ENCODE measurements around the gene COL7A1. TPM values are rescaled to one million over a fixed set of nuclear protein-coding genes. Genes with fewer than 3 reads are reported as not detected.

The COL7A1 gene
- total RNA-seq, 1 experiment from 2014 or later, result 22.9 TPM

GRCh38 chr3:48597408-48597800 lies 2.3 kb upstream of the COL7A1 start:
- Histone ChIP-seq H2BK15ac (ENCODE audit: low read depth, low read length) (no peak overlapping the region), H4K8ac (replicated peaks; ENCODE audit: insufficient read length, low read depth, low read length) (no peak overlapping the region), H3K27ac (ENCODE audit: insufficient read length, low read depth, low read length) (no peak overlapping the region), H4K20me1 (ENCODE audit: control insufficient read depth, insufficient read depth, insufficient read length) (no peaks in the 10 kb centered on the region), H3K27me3 (ENCODE audit: insufficient read depth, low read length) (no peaks in the 10 kb centered on the region), H3K9ac (ENCODE audit: extremely low read depth, insufficient read length, low read length) (no peak overlapping the region), H3K4me2 (ENCODE audit: insufficient read depth, insufficient read length, low read length) (no peak overlapping the region), H2AFZ (ENCODE audit: low read length) (no peak overlapping the region), H3K18ac (ENCODE audit: insufficient read length, low read depth, low read length) (no peak overlapping the region), H3K56ac (ENCODE audit: insufficient read length, low read depth, low read length) (no peak overlapping the region), H3T11ph (ENCODE audit: low read length) (no peak overlapping the region), H3K79me1 (ENCODE audit: insufficient read depth, low read depth, low read length, poor library complexity, severe bottlenecking) (no peaks in the 10 kb centered on the region), H3K14ac (ENCODE audit: insufficient read depth, low read length) (no peak overlapping the region), H2BK20ac (ENCODE audit: low read depth, low read length, poor library complexity, severe bottlenecking) (no peak overlapping the region), H2BK5ac (ENCODE audit: insufficient read length, low read length) (no peak overlapping the region), H4K91ac (ENCODE audit: insufficient read length, low read depth, low read length) (no peak overlapping the region), H4K5ac (ENCODE audit: insufficient read length, low read depth, low read length) (no peak overlapping the region), H3K79me2 (ENCODE audit: insufficient read depth, low read length) (no peaks in the 10 kb centered on the region), H2AK5ac (ENCODE audit: insufficient read length, low read length) (no peak overlapping the region), H2BK120ac (ENCODE audit: low read depth, low read length, poor library complexity, severe bottlenecking) (no peak overlapping the region), H3K4ac (ENCODE audit: low read depth, low read length) (no peak overlapping the region), H3K23ac (ENCODE audit: insufficient read length, low read depth, low read length) (no peak overlapping the region), H3K9me3 (ENCODE audit: control insufficient read depth, low read depth, low read length) (no peaks in the 10 kb centered on the region), H3K4me1 (ENCODE audit: insufficient read depth, low read length) (no peaks in the 10 kb centered on the region), H2BK12ac (ENCODE audit: insufficient read length, low read depth, low read length) (no peak overlapping the region), H3K23me2 (ENCODE audit: insufficient read length, low read depth, low read length, poor library complexity, severe bottlenecking) (no peaks in the 10 kb centered on the region)
- no CpG with 5 or more reads among the region's 6 CpGs for WGBS (ENCODE audit: extremely low coverage, insufficient read length, low lambda C conversion rate)
- Mint-ChIP-seq H3K27ac (peak overlapping the region in 2 of 3 experiments; percentile 73 to 89; a peak in 4 of 7 replicates), H3K4me1 (peaks cover 12 to 21% of the 10 kb centered on the region in 2 experiments), H3K27me3 (ENCODE audit: low read depth) (peaks cover 4% of the 10 kb centered on the region; the same call in 1 of the 2 replicates), H3K36me3 (ENCODE audit: insufficient read depth in 1 of 3, low read depth in 3 of 3) (peaks cover 34 to 57% (median 35%) of the 10 kb centered on the region in 3 experiments), H3K4me3 (no peak overlapping the region), H3K9me3 (no peaks in the 10 kb centered on the region)
- DNase-seq, result no peak
- no peak for TF ChIP-seq CTCF (conservative IDR thresholded peaks at IDR 0.05)

Measured in H9 (cell line).